OCI-LY7 (cell line): Measurements from ENCODE around the gene SREBF1.

Source experiments
- CTCF ChIP-seq: fragments of 200-600 bp; sonication (generic); conservative IDR thresholded peaks from 2 replicates; pipeline ENCODE4 v1.5.1; 2014; ENCODE audit warnings: mild to moderate bottlenecking, antibody characterized with exemption, low read length, moderate library complexity, mixed read lengths
- EZH2phosphoT487 ChIP-seq: fragments of 200-600 bp; sonication (generic); IDR thresholded peaks from 2 replicates; pipeline ENCODE4 v1.6.1; 2018; ENCODE audit warnings: low read depth, borderline replicate concordance, mild to moderate bottlenecking, mixed run types, antibody characterized with exemption, low read length, moderate library complexity, mixed read lengths

- no peak for TF ChIP-seq CTCF
- TF ChIP-seq EZH2phosphoT487, result no peak
These were observed 40.6 kb downstream of the SREBF1 start for GRCh38 chr17:17795946-17796786.
